CD14-positive monocyte (primary cell): ENCODE measurements around the gene CD22. TPM values are rescaled to one million over a fixed set of nuclear protein-coding genes. Genes with fewer than 3 reads are reported as not detected.

ENCODE experiments used
- DNase-seq, 3 donors: peaks; one replicate each; pipeline ENCODE4 v3.0.0-alpha.2; 2011 to 2022
- H2AFZ ChIP-seq: 2 replicates; pipeline ENCODE4 v1.6.0; 2012; ENCODE audit warnings: mild to moderate bottlenecking, low read depth, low read length, inconsistent platforms; ENCODE audit not compliant: insufficient read depth, poor library complexity, severe bottlenecking
- H3K27ac ChIP-seq, 2 donors: 1 replicate in 1 of 2; 2 replicates in 1 of 2; pipeline ENCODE4 v1.5.1; 2012 to 2013; ENCODE audit warnings: low read length in 2 of 2, control low read depth in 1 of 2, inconsistent platforms in 1 of 2, low read depth in 1 of 2, mild to moderate bottlenecking in 1 of 2
- H3K27me3 ChIP-seq, 2 donors: one replicate each; pipeline versions ENCODE4 v1.6.0 to v1.6.1; 2011 to 2013; ENCODE audit warnings: low read length in 2 of 2; ENCODE audit not compliant: control insufficient read depth in 2 of 2, insufficient read depth in 2 of 2
- H3K36me3 ChIP-seq, 2 donors: replicated peaks in 1 of 2; 1 replicate in 1 of 2; 2 replicates in 1 of 2; pipeline versions ENCODE4 v1.5.1 to v1.6.1; 2012 to 2013; ENCODE audit warnings: low read length in 2 of 2, control low read depth in 1 of 2, inconsistent platforms in 1 of 2, mild to moderate bottlenecking in 1 of 2; ENCODE audit not compliant: insufficient read depth in 2 of 2, control insufficient read depth in 1 of 2
- H3K4me1 ChIP-seq, 2 donors: 1 replicate in 1 of 2; 2 replicates in 1 of 2; pipeline versions ENCODE4 v1.5.1 to v1.6.1; 2012 to 2013; ENCODE audit warnings: low read length in 2 of 2, control low read depth in 1 of 2, inconsistent platforms in 1 of 2, mild to moderate bottlenecking in 1 of 2, moderate library complexity in 1 of 2; ENCODE audit not compliant: insufficient read depth in 2 of 2, control insufficient read depth in 1 of 2
- H3K4me2 ChIP-seq: replicated peaks from 2 replicates; pipeline ENCODE3; 2012; ENCODE audit warnings: low read length, moderate library complexity, mild to moderate bottlenecking; ENCODE audit not compliant: poor library complexity, severe bottlenecking; ENCODE audit errors: extremely low read depth
- H3K4me3 ChIP-seq, 3 experiments: fragments of 200-600 bp in 1 of 3; sonication (generic) in 1 of 3; replicated peaks in 1 of 3; 1 replicate in 2 of 3; 2 replicates in 1 of 3; pipeline ENCODE4 v1.5.1; 2011 to 2013; ENCODE audit warnings: low read length in 3 of 3, mild to moderate bottlenecking in 3 of 3, control low read depth in 2 of 3, low read depth in 2 of 3, inconsistent platforms in 1 of 3, moderate library complexity in 1 of 3
- H3K79me2 ChIP-seq: 2 replicates; pipeline ENCODE4 v1.6.0; 2012; ENCODE audit warnings: mild to moderate bottlenecking, control low read depth, inconsistent platforms, low read length, moderate library complexity; ENCODE audit not compliant: insufficient read depth
- H3K9ac ChIP-seq: 2 replicates; pipeline ENCODE4 v1.6.0; 2017; ENCODE audit warnings: low read length, mild to moderate bottlenecking; ENCODE audit not compliant: insufficient read depth, poor library complexity, severe bottlenecking
- H3K9me3 ChIP-seq, 2 donors: replicated peaks in 1 of 2; 1 replicate in 1 of 2; 2 replicates in 1 of 2; pipeline versions ENCODE4 v1.5.1 to v1.6.1; 2012 to 2013; ENCODE audit warnings: low read length in 2 of 2, control low read depth in 1 of 2; ENCODE audit not compliant: control insufficient read depth in 1 of 2, insufficient read depth in 1 of 2
- H4K20me1 ChIP-seq: 2 replicates; pipeline ENCODE4 v1.6.0; 2012; ENCODE audit warnings: mild to moderate bottlenecking, low read length, control low read depth, moderate library complexity; ENCODE audit not compliant: insufficient read depth
- H3K27ac Mint-ChIP-seq, 7 donors: one replicate each; pipeline ENCODE4 v1.8.0; 2020; ENCODE audit warnings: mild to moderate bottlenecking in 7 of 7, mixed read lengths in 7 of 7, moderate library complexity in 6 of 7, inconsistent platforms in 2 of 7
- H3K27me3 Mint-ChIP-seq, 3 donors: one replicate each; pipeline ENCODE4 v1.8.0; 2021 to 2022; ENCODE audit warnings: low read depth in 3 of 3, mild to moderate bottlenecking in 3 of 3, mixed read lengths in 3 of 3, moderate library complexity in 3 of 3, inconsistent platforms in 1 of 3
- H3K36me3 Mint-ChIP-seq, 2 donors: one replicate each; pipeline ENCODE4 v1.8.0; 2020; ENCODE audit warnings: mixed read lengths in 2 of 2, inconsistent platforms in 1 of 2, mild to moderate bottlenecking in 1 of 2
- H3K4me1 Mint-ChIP-seq: one replicate; pipeline ENCODE4 v1.8.0; 2020; ENCODE audit warnings: mild to moderate bottlenecking, mixed read lengths
- H3K4me3 Mint-ChIP-seq, 2 donors: one replicate each; pipeline ENCODE4 v1.8.0; 2020; ENCODE audit warnings: mild to moderate bottlenecking in 2 of 2, mixed read lengths in 2 of 2, moderate library complexity in 1 of 2
- H3K9me3 Mint-ChIP-seq, 7 donors: one replicate each; pipeline ENCODE4 v1.8.0; 2020 to 2022; ENCODE audit warnings: mixed read lengths in 7 of 7, mild to moderate bottlenecking in 6 of 7, moderate library complexity in 6 of 7, inconsistent platforms in 2 of 7
- WGBS: methylation state at CpG from one replicate; pipeline ENCODE4 v1.1.5; 2013; ENCODE audit warnings: missing lambda C conversion rate; ENCODE audit not compliant: insufficient coverage; 5-methylcytosine and 5-hydroxymethylcytosine counted together
- intact Hi-C, 2 donors: fragments of 100-400 bp; cut with micrococcal nuclease; formaldehyde crosslinking; loops; one replicate each; pipeline versions ENCODE4 v1.15.0 to v1.15.1; 2023
- polyA plus RNA-seq, 3 donors: library from polyadenylated mRNA; depleted of rRNA in 1 of 3; unstranded in 2 of 3; stranded (reverse) in 1 of 3; fragments of 300-500 nt in 2 of 3; fragments of >200 nt in 1 of 3; fragmentation: Illumina TruSeq in 2 of 3; gene quantifications; 1 replicate in 2 of 3; 2 replicates in 1 of 3; pipeline ENCODE4 v1.2.3, GENCODE V29; 2012 to 2021
- TF ChIP-seq, protein P1 (sequence below): fragments of 200-600 bp; IDR thresholded peaks from one replicate; pipeline ENCODE4 v1.8.0; 2022; ENCODE audit warnings: antibody characterized with exemption, mild to moderate bottlenecking

The CD22 gene
- polyA plus RNA-seq, 3 donors, result 0.24 to 4.8 (median 0.88) TPM

DNA sequence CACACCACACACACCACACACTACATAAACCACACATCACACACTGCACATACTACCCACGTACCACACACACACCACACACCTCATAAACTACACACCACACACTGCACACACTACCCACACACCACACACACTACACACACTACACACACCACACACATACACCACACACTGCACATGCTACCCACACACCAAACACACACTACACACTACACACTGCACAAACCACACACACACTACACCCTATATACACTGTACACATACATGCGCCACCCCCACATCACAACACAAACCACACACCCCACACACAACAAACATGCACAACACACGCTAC, 31.5 kb upstream of the CD22 start:
- TF ChIP-seq, protein P1, sequence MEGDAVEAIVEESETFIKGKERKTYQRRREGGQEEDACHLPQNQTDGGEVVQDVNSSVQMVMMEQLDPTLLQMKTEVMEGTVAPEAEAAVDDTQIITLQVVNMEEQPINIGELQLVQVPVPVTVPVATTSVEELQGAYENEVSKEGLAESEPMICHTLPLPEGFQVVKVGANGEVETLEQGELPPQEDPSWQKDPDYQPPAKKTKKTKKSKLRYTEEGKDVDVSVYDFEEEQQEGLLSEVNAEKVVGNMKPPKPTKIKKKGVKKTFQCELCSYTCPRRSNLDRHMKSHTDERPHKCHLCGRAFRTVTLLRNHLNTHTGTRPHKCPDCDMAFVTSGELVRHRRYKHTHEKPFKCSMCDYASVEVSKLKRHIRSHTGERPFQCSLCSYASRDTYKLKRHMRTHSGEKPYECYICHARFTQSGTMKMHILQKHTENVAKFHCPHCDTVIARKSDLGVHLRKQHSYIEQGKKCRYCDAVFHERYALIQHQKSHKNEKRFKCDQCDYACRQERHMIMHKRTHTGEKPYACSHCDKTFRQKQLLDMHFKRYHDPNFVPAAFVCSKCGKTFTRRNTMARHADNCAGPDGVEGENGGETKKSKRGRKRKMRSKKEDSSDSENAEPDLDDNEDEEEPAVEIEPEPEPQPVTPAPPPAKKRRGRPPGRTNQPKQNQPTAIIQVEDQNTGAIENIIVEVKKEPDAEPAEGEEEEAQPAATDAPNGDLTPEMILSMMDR, result no peak
- DNase-seq, result no peak
- H3K27ac Mint-ChIP-seq, result no peak overlapping the region
- intact Hi-C loops, result no loop called here
- H2AFZ ChIP-seq, result no peak overlapping the region
- H3K36me3 ChIP-seq, result no peaks in the 10 kb centered on the region
- H3K27ac ChIP-seq, result no peak overlapping the region
- no peak overlapping the region for H3K4me3 ChIP-seq
- H3K4me2 ChIP-seq, result no peak overlapping the region
- no peaks in the 10 kb centered on the region for H3K9me3 ChIP-seq
- H3K4me3 Mint-ChIP-seq, result no peak overlapping the region
- H3K79me2 ChIP-seq, result no peaks in the 10 kb centered on the region
- H3K27me3 ChIP-seq, result peaks cover 0 to 7% of the 10 kb centered on the region in 2 donors
- peaks cover 16% of the 10 kb centered on the region for H3K4me1 Mint-ChIP-seq
- H3K4me1 ChIP-seq, result peaks cover 12 to 13% of the 10 kb centered on the region in 2 donors
- H4K20me1 ChIP-seq, result no peaks in the 10 kb centered on the region
- peaks cover 2 to 14% (median 11%) of the 10 kb centered on the region in 3 donors for H3K27me3 Mint-ChIP-seq
- no peaks in the 10 kb centered on the region for H3K9me3 Mint-ChIP-seq
- WGBS, result 98% methylated on average over 3 of the region's 3 CpGs
- no peak overlapping the region for H3K9ac ChIP-seq
- no peaks in the 10 kb centered on the region for H3K36me3 Mint-ChIP-seq

DNA sequence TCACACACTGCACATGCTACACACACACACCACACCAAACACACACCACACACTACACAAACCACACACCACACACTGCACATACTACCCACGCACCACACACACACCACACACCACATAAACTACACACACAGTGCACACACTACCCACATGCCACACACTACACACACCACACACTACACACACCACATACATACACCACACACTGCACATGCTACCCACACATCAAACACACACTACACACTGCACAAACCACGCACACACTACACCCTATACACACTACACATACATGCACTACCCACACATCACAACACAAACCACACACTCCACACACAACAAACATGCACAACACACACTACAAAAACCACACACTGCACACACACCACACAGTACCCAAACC, 31.1 kb upstream of the CD22 start:
- 100% methylated on average over 2 of the region's 2 CpGs for WGBS
- no peaks in the 10 kb centered on the region for H3K9me3 Mint-ChIP-seq
- intact Hi-C loops, result no loop called here

More for the DNA sequence above, 31.1 kb upstream of the CD22 start:
- H3K27ac Mint-ChIP-seq, result no peak overlapping the region
- DNase-seq, result no peak
- Histone ChIP-seq H3K4me2 (no peak overlapping the region), H3K4me3 (no peak overlapping the region), H3K36me3 (no peaks in the 10 kb centered on the region), H4K20me1 (no peaks in the 10 kb centered on the region), H3K9ac (no peak overlapping the region), H3K9me3 (no peaks in the 10 kb centered on the region), H3K79me2 (no peaks in the 10 kb centered on the region), H3K27me3 (peaks cover 0 to 7% of the 10 kb centered on the region in 2 donors), H3K4me1 (peaks cover 12 to 13% of the 10 kb centered on the region in 2 donors), H2AFZ (no peak overlapping the region), H3K27ac (no peak overlapping the region)
- H3K36me3 Mint-ChIP-seq, result no peaks in the 10 kb centered on the region
- H3K4me3 Mint-ChIP-seq, result no peak overlapping the region
- TF ChIP-seq, protein P1, result no peak
- H3K4me1 Mint-ChIP-seq, result peaks cover 16% of the 10 kb centered on the region
- H3K27me3 Mint-ChIP-seq, result peaks cover under 1 to 11% (median 11%) of the 10 kb centered on the region in 3 donors
